HG03025 (cell line): ENCODE results near the gene CFAP69.
"Not testable (repeated sequence)": the region's sequence is repeated elsewhere in the genome, so short reads cannot be mapped to it uniquely, and the experiment has no call there.

Experiments used
- ATAC-seq: cut with Tn5 transposase; IDR thresholded peaks from one replicate; pipeline ENCODE4 v1.9.1; 2021; ENCODE audit warnings: mild to moderate bottlenecking, moderate library complexity; ENCODE audit not compliant: unreplicated experiment, low FRiP score

Gene CFAP69

DNA sequence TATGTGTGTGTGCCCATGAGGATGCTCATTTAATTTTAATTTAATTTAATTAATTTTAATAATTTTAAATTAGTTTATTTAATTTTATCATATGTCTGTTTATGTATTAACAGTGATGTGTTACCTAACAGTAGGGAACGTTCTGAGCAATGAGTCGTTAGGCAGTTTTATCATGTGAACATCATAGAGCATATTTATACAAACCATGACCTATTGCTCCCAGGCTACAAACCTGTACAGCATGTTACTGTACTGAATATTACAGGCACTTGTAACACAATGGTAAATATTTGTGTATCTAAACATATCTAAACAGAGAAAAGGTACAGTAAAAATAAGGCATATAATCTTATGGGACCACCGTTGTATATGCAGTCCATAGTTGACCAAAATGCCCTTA is 13.7 kb upstream of the CFAP69 start:
- no peak for ATAC-seq

DNA sequence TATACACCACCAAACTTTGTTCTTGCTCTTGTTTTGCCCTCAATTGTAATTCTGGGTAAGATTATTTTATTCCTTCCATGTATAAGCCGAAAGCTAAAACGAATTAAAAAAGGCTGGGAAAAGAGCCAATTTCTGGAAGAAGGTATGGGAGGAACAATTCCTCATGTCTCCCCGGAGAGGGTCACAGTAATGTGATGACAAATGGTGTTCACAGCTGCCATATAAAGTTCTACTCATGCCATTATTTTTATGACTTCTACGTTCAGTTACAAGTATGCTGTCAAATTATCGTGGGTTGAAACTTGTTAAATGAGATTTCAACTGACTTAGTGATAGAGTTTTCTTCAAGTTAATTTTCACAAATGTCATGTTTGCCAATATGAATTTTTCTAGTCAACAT is 12.5 kb upstream of the CFAP69 start:
- no peak for ATAC-seq

GRCh38 chr7:90233569-90233968 is 11.4 kb upstream of the CFAP69 start:
- no peak for ATAC-seq

DNA sequence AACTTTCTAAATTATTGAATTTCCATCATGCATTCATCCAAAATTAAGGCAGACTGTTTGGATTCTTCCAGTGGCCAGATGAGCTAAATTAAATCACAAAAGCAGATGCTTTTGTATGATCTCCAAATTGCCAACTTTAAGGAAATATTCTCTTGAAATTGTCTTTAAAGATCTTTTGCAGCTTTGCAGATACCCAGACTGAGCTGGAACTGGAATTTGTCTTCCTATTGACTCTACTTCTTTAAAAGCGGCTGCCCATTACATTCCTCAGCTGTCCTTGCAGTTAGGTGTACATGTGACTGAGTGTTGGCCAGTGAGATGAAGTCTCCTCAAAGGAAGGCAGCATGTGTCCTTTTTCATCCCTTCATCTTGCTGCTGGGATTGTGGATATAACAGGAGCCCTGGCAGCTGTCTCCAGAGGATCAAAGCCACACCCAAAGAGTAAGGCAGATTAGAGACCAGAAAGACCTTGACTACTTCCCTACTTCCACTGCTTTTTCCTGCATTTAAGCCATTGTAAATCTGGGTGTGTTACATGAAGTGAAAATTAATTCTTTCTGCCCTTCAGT is 8.2 kb upstream of the CFAP69 start:
- ATAC-seq = no peak

- no peak for ATAC-seq
Measured at GRCh38 chr7:90238022-90238421, 7.0 kb upstream of the CFAP69 start.

DNA sequence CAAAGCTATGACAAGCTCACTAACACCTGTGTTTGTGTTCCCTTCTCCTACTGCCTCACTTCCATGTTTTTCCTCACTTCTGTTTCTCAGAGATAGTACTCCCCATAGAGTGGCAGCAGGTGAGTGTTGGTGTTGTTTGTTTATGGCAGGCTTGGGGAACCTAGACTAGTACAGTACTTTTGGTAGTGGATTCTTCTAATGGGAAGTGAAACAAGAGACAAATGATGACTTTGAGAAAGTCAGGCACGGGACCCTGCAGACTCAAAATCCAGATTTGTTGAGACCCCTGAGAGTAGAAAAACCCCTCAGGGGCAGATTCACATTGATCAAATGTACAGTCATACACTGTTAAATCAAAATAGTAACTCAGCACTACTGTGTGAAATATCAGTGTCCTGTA is 6.4 kb upstream of the CFAP69 start:
- no peak for ATAC-seq

- ATAC-seq = no peak
Measured at GRCh38 chr7:90239050-90239449, 5.9 kb upstream of the CFAP69 start.

- no peak for ATAC-seq
Measured at GRCh38 chr7:90239625-90240228, 5.2 kb upstream of the CFAP69 start.

DNA sequence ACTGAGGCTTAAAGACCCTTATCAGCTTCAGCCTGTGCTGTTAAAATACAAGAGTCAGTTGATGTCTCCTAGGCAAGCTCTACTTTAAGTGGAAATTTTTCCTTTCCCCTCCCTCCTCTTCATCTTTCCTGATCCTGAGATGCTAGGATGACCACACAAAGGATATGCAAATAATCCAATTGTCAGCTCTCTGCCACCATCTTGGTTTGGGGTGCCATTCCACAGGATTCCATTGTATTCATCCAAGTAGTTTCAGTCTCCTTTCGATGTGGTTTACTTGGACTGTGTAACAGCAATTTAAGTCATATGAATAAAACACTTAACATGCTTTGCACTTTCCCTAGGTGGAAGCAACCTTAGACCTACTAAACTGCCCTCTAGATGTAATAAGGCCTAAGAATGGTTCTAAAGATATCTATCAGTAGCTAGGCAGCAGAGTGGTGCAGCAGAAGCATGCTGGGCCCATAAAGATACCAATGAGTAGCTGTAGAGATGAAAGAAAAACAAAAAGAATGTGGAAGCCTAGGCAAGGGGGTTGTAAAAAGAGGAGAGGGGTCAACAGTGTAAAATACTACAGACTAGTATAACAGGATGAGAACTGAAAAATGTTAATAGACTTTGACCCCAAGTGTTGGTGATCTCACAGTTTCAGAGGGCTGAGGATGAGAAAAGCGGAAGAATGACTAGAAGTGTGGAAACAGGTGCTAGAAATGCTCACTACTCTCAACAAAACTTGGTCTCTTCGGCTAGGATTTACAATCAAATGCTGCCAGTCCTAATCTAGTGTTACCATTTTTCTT is 2.4 kb upstream of the CFAP69 start:
- ATAC-seq = peak; percentile 70

- ATAC-seq = no peak
Measured at GRCh38 chr7:90243556-90243955, 1.4 kb upstream of the CFAP69 start.

DNA sequence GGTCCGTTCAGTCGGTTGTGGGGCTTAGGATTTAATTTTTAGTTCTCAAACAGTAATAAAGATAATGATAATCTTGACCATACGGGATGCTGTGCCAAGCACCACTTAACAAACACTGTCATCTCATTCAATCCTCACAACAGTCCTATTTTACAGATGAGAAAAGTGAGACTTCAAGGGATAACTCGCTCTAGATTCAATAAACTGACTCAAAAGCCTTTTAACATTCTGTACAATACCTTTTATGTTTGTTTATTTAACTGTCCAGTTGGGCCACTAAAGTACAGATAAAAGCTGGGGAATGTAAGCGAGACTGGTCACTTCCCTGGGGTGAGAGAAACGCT is 437 bp upstream of the CFAP69 start:
- no peak for ATAC-seq

DNA sequence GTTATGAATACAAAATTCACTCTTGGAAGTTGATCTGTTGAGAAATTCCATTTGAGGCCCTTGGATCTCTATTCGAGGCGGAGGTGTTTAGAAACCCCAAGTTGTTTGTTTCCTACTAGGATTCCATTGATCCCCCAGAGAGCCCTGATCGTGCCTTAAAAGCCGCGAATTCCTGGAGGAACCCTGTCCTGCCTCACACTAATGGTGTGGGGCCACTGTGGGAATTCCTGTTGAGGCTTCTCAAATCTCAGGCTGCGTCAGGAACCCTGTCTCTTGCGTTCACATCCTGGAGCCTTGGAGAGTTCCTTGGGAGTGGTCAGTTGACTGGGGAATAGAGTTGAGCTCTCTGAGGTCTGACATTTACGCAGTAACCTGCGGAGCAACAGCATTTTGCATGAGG is 1.2 kb downstream of the CFAP69 start:
- ATAC-seq = no peak

DNA sequence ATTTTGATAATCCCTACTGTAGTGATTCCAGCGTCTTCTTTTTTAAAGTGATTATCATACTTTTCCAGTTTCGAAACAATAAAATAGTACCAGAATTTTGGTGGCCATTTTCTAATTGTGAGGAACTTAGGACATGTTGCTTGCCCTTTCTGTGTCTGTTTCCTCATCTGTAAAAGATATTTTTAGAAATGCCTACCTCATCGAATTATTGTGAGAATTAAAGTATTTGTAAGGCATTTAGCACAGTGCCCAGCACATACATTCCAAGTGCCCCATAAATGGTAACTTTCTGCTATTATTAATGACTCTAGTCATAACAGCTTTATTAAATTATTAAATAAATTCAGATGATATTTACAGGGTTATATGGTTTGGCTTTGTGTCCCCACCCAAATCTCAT is 3.7 kb downstream of the CFAP69 start:
- ATAC-seq = no peak

- ATAC-seq = no peak
Measured at GRCh38 chr7:90250601-90251303, 5.8 kb downstream of the CFAP69 start.

GRCh38 chr7:90251304-90251635 is 6.3 kb downstream of the CFAP69 start:
- ATAC-seq = no peak

- ATAC-seq = not testable (repeated sequence)
Measured at GRCh38 chr7:90256011-90256410, 11.0 kb downstream of the CFAP69 start.

DNA sequence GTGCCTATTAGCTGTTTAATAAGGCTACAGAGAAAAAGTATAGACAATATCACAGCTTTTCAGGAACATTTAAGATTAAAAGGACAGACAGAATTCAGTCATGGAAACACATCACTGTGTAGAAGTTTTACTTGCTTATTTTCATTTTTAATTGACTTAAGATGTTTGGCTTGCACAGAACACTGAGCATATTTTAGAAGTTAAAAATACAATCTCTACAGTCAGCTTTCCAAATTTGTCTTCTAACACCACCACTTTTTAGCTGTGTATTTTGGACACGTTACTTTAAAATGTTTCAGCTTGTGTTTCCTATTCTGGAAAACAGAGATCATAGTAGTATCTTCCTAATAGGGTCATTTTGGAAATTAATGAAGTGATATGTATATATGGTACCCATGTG is 11.8 kb downstream of the CFAP69 start:
- no peak for ATAC-seq

- ATAC-seq = no peak
Measured at GRCh38 chr7:90261441-90261840, 16.5 kb downstream of the CFAP69 start.

DNA sequence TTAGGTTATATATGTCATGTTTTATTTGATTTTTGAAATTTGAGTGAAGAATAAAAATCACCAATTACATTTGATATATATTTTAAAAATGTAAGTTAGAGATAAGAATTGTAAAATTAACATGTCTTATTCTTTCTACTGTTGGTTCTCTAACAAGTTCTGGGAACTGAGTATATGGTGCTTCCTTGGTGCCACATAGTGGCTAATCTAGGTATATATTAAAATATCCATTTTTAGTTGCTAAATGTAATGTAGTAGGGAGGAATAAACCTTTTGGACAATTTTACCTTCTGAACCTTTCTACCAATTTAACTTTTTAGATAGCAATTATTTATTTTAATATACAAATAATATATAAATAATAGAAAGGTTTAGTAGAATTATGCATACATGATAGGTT is 17.5 kb downstream of the CFAP69 start:
- no peak for ATAC-seq

DNA sequence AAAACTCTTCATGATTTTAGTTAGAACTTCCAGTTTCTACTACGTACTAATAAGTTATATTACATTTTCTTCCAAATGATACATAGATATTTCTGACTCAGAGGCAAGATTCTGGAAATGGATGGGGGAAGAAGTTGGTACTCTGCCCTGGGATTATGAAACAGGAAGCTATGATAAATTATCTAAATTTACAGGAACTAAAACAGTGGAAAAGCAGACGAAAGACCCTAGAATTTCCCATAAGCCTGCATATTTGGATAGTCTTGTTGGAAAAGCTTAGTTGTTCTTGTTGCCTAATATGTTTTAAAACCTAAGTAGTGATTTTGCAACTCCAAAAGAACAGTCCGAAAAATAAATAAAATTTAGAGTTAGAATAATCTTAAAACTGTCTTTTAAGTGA is 21.8 kb downstream of the CFAP69 start:
- ATAC-seq = no peak

DNA sequence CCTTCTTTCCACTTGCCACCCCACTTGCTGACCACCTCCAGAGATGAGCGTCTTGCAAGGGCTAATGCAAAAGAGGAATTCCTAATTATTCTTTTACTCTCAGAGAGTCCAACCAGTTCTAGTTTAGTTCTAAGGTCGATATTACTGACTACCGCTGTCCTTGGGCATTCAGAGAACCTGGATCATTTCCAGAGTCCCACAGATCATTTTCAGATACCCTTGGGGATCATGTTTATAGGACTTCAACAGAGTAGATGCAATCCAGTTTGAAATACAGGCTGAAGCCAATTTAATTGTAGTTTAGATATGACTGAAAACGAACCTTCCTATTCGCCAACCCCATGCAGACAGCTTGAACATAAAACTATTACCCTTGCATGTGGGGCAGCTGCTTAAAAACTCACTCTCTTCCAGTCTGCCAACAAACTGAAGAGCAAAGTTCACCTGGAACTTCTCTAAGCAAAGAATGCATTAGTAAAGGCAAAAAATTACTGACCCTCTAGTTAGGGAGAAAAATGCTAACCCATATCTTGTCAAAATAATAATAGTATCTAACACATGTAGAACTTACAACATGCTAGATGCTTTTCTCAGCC is 22.4 kb downstream of the CFAP69 start:
- ATAC-seq = no peak
